ENCODE measurements around the gene KRTAP19-4.

DNA sequence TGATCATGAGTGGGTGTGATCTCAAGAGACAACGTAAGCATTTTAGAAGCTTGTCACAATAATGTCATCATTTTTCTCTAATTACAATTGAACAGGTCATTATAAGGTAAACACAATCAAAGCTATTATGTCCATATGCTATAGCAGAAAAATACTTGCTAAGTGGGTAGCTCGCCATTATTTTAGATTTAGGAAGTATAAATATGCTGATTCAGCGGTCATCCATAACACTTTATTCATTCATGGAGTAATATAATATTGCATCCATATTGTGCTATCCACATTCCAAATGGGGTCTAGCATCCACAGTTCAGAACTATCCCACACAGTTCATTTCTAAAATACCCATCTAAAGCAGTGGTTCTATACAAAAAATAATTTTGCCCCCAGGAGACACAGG lies 48.5 kb downstream of the KRTAP19-4 start:
- TF ChIP-seq MXI1 (IDR thresholded peaks at IDR 0.05; ENCODE audit: borderline replicate concordance, low read depth, low read length) (no peak), ZNF367 (CRISPR knock-in tag; IDR thresholded peaks at IDR 0.05; ENCODE audit: borderline replicate concordance) (no peak), CEBPB (IDR thresholded peaks at IDR 0.05; ENCODE audit: borderline replicate concordance, low read depth, low read length) (no peak), XRCC5 (optimal IDR thresholded peaks at IDR 0.05; ENCODE audit: low read length) (no peak), MIXL1 (CRISPR knock-in tag; IDR thresholded peaks at IDR 0.05) (no peak)
